HG03565 (cell line): ENCODE measurements around the gene PAPOLB.

ENCODE experiments used
- ATAC-seq: cut with Tn5 transposase; IDR thresholded peaks from one replicate; pipeline ENCODE4 v1.9.1; 2021; ENCODE audit warnings: mild to moderate bottlenecking, moderate library complexity; ENCODE audit not compliant: unreplicated experiment

The PAPOLB gene

GRCh38 chr7:4878336-4879335 lies 16.8 kb upstream of the PAPOLB start:
- ATAC-seq, result no peak

- no peak for ATAC-seq
Observed at GRCh38 chr7:4876586-4876985, 14.8 kb upstream of the PAPOLB start.

DNA sequence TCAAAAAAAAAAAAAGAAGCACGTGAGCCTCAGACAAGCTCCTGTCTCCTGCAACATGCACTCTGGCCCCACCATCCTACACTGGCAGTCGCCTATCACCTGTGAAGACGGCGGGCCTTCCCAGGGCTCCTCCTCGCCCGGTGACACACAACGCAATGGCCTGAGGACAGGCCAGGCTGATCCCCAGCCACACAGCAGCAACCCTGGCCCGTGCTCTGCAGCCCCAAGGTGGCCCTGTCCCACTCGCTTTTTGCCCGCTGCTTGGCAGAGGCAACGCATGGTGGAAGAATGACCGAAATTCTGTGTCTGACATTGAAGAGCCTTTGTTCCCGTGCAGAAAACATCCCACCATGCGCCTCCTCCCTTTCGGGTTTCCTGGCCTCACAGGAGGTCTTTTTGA lies 13.6 kb upstream of the PAPOLB start:
- no peak for ATAC-seq

GRCh38 chr7:4873071-4873944 lies 11.5 kb upstream of the PAPOLB start:
- ATAC-seq, result no peak

- no peak for ATAC-seq
Observed at GRCh38 chr7:4871930-4872675, 10.3 kb upstream of the PAPOLB start.

DNA sequence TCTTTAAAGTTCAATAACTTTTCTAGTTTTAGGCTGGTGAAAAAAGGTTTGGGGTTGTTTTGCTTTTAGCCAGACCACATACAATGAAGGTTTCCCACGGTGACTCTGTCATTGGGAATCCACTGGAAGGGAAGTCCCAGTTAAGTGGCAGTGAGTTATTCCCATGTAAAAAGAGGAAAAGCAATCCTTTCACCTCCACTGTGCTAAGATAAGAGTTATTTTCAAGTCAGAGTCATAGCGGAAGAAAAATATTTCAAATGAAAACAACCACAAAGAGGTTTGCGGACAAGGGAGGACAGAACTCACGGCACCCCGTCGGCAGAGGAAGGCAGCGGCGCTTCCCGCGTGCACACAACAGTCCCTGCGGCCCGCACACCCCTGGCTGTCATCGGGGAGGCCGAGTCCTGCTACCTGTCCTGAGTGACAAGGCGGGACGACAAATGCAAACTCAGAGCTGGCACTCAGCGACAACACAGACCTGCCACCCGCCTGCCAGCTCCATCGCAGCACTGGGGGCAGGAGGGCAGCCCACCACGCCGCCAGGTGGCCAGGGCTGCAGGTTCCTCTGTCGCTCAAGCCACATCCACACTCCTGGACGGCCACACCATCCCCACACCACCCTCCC lies 9.3 kb upstream of the PAPOLB start:
- no peak for ATAC-seq

GRCh38 chr7:4868493-4868892 lies 6.7 kb upstream of the PAPOLB start:
- no peak for ATAC-seq

DNA sequence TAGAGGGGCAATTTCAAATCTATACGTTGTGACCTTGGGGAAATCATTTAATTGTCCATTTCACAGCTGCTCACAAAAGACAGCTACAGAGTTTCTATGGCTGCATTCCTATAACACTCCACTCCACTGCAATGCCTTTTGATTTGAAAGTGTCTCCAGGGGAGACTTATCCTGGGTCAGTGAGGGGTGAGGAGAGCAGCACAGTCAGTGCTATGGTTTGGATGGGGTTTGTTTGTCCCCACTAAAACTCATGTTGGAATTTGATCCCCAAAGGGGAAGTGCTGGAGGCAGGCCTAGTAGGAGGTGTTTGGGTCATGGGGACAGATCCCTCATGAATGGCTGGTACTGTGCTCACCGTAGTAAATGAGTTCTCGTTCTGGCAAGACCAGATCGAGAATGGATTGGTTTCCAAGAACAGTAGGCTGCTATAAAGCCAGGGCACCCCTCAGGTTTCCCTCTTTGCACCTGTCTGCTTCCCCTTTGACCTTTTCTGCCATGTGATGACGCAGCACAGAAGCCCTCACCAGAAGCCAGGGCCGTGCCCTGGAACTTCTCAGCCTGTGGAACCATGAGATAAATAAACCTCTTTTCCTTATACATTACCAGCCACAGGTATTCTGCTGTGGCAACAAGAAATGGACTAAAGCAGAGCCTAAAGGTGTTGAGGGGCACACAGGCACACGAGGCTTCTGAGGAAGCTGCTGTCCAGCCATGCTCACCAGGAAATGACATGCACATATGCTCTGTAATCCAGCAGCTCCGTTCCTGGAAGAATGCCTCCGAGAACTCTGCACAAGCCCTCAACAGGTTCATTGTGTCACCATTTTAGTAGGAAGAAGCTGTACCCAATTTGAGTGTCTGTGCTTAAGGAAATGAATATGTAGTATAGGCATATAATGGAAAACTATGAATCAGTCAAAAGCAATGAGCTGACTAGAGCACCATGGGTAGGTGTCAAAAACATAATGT lies 5.0 kb upstream of the PAPOLB start:
- no peak for ATAC-seq

- ATAC-seq, result no peak
Observed at GRCh38 chr7:4862156-4862555, 326 bp upstream of the PAPOLB start.

GRCh38 chr7:4861227-4861626 lies 603 bp downstream of the PAPOLB start:
- ATAC-seq, result no peak

DNA sequence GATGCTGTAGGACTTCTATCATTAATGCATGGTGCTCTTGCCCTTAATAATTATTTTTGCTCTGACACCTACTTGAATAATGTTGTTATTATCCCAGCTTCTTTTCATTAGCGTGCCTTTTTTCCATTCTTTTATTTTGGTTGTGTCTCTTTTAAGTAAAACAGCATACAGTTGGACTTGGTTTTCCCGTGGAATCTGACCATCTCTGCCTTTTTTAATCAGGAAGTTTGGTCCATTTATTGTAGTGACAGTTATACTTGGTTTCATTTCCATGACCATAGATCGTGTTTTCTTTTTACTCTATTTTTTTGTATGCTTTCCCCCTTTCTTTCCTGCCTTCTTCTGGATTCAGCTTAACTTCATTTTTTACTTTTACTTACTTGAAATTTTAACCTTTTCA lies 4.6 kb downstream of the PAPOLB start:
- no peak for ATAC-seq

GRCh38 chr7:4856336-4857057 lies 5.3 kb downstream of the PAPOLB start:
- no peak for ATAC-seq

DNA sequence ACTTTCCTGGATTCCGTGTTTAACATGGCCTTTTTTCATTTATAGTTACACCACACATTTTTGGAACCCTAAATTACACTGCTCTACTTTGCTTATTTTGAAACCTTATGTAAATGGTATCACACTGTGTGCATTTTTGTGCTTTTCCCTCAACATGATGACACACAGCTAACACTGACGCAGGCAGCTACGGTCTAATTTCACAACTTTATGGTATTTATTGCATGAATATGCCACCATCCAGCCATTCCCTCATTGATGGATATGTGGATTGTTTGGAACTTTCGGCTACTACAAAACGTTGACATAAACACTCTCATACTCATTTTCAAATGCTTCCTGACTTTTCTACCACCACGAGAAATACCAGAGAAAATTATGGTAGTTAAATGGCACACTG lies 6.9 kb downstream of the PAPOLB start:
- no peak for ATAC-seq

DNA sequence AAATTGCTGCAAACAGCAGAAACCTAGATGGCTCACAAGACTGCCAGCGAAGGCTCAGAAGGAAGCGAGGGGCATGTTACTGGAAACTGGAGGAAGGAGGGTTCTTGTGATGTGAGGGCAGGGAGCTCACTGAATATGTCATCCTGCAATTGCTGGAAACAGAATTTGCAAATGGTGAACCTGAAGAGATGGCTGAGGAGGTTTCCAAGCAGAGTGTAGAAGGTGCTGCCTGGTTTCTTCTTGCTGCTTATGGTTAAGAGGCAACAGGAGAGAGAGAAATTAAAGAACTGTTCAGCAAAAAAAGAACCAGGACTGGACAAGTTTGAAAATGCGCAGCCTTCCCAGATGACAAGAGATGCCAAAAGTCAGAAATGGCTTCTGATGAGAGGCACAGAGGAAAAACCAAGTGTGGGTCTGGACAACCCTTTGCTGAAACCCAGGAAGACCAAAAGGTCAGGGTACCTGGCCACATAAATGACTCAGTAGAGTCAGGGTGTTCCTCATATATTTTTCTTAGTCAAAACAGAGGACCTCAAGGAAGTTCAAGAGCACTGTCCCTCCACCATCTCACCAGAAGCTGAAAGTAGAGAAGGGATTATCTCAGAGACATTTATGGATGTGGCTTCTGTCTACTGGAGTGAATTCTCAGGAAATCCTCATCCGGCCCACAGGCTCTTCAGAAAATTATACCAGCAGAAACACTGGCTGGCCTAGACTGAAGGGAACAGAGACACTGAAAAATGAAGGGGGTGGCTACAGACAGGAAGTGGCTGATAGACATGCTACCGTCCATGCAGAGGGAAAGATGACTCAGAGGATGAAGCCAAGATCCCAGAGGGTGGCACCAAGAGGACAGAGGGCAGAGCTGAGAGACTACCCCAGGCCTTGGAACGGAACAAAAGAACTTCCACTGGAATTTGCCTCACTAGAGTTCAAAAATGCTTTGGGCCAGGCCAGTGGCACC lies 10.1 kb downstream of the PAPOLB start:
- ATAC-seq, result no peak

GRCh38 chr7:4850262-4850795 lies 11.5 kb downstream of the PAPOLB start:
- no peak for ATAC-seq

GRCh38 chr7:4849390-4849789 lies 12.4 kb downstream of the PAPOLB start:
- no peak for ATAC-seq

DNA sequence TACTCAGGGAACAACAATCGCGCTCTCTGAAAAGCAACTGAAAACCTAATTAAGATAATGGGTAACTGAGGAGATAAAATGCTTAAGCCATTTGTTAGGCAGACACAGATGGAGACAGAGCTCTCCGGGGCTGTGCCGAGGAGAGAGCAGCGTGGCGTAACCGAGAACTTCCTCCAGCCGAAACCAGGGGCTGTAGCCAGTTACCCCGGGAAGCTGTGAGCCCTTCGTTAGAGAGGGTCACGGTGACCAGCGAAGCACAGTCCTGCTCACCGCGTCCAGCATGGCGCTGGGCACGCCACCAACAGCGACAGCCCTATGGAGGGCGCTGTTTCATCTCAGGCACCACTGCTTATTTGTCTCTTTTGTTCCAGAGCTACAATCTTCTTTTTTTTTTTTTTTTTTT lies 16.1 kb downstream of the PAPOLB start:
- no peak for ATAC-seq
